ENCODE data around the gene HPRT1.

The HPRT1 gene

DNA sequence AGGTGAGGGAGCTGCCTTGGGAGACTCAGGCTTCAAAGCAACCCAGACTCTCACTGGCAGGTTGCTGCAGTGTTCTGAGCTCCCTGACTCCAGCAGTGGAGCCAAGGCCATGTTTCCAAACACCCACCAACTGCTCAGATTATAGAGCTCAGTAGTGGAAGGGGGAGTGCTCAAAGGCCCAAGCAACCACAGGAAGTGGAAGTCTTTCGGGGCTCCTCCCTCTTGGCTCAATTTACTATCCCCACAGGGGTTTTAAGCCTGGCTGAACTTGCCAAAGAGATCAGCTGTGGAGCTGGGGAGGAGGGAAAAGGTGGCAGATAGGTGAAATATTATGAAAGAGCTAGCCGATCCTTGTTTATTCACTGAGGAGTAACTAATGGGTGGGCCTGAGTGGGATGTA, 82.5 kb downstream of the HPRT1 start:
- H3K9me2 ChIP-seq (replicated peaks; ENCODE audit: control insufficient read depth, low read length) = no peaks in the 10 kb centered on the region
- H3F3A ChIP-seq (ENCODE audit: control insufficient read depth, insufficient read depth) = no peaks in the 10 kb centered on the region
- H4K20me1 ChIP-seq (ENCODE audit: control insufficient read depth, insufficient read depth, low read depth, low read length) = no peaks in the 10 kb centered on the region
- H3K4me1 ChIP-seq (ENCODE audit: control insufficient read depth, low read length) = peaks cover 6% of the 10 kb centered on the region
- TF ChIP-seq, protein P1, sequence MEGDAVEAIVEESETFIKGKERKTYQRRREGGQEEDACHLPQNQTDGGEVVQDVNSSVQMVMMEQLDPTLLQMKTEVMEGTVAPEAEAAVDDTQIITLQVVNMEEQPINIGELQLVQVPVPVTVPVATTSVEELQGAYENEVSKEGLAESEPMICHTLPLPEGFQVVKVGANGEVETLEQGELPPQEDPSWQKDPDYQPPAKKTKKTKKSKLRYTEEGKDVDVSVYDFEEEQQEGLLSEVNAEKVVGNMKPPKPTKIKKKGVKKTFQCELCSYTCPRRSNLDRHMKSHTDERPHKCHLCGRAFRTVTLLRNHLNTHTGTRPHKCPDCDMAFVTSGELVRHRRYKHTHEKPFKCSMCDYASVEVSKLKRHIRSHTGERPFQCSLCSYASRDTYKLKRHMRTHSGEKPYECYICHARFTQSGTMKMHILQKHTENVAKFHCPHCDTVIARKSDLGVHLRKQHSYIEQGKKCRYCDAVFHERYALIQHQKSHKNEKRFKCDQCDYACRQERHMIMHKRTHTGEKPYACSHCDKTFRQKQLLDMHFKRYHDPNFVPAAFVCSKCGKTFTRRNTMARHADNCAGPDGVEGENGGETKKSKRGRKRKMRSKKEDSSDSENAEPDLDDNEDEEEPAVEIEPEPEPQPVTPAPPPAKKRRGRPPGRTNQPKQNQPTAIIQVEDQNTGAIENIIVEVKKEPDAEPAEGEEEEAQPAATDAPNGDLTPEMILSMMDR (IDR thresholded peaks at IDR 0.05; ENCODE audit: low read depth, low read length, poor library complexity, severe bottlenecking) = no peak
- TF ChIP-seq EZH2phosphoT487 (IDR thresholded peaks at IDR 0.05; ENCODE audit: borderline replicate concordance, low read length) = no peak
- H3K79me2 ChIP-seq (ENCODE audit: control insufficient read depth, low read length) = no peaks in the 10 kb centered on the region
- no peak overlapping the region for H3K4me2 ChIP-seq (ENCODE audit: low read length)
- H3K36me3 ChIP-seq (ENCODE audit: control insufficient read depth, low read length) = no peaks in the 10 kb centered on the region
- no peak overlapping the region for H3K4me3 ChIP-seq (ENCODE audit: low read length)
- H3K27me3 ChIP-seq (ENCODE audit: control insufficient read depth, low read length) = peaks cover 5% of the 10 kb centered on the region
- H3K9me3 ChIP-seq (ENCODE audit: control insufficient read depth, insufficient read depth, low read length) = no peaks in the 10 kb centered on the region
- no peak overlapping the region for H3K27ac ChIP-seq (ENCODE audit: low read depth, low read length)

DNA sequence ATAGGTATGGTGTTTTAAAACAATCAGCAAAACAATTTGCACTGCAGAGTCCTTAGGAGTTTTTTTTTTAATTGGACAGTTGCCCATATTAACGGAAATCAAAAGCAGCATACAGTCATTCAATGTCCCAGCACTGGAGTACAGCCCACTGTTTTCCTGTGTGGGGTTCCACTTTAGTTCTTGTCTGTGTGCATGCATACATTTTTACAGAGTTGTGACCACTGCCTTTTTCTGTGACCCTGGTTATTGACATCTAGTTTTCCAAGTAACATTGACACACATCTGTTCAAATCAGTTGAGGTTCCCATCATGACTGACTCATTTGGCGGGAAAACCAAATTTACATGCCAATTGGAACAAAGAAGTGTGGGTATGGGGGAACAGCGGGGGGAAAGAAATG, 83.3 kb downstream of the HPRT1 start:
- peaks cover 13% of the 10 kb centered on the region for H3K27me3 ChIP-seq (ENCODE audit: control insufficient read depth, low read length)
- H3K27ac ChIP-seq (ENCODE audit: low read depth, low read length) = no peak overlapping the region
- H3F3A ChIP-seq (ENCODE audit: control insufficient read depth, insufficient read depth) = no peaks in the 10 kb centered on the region
- TF ChIP-seq, protein P1 (IDR thresholded peaks at IDR 0.05; ENCODE audit: low read depth, low read length, poor library complexity, severe bottlenecking) = no peak
- TF ChIP-seq EZH2phosphoT487 (IDR thresholded peaks at IDR 0.05; ENCODE audit: borderline replicate concordance, low read length) = no peak
- no peaks in the 10 kb centered on the region for H3K9me3 ChIP-seq (ENCODE audit: control insufficient read depth, insufficient read depth, low read length)
- H3K4me2 ChIP-seq (ENCODE audit: low read length) = no peak overlapping the region
- H3K79me2 ChIP-seq (ENCODE audit: control insufficient read depth, low read length) = no peaks in the 10 kb centered on the region
- H3K4me3 ChIP-seq (ENCODE audit: low read length) = no peak overlapping the region
- no peaks in the 10 kb centered on the region for H3K9me2 ChIP-seq (replicated peaks; ENCODE audit: control insufficient read depth, low read length)
- H3K4me1 ChIP-seq (ENCODE audit: control insufficient read depth, low read length) = peaks cover 8% of the 10 kb centered on the region
- H4K20me1 ChIP-seq (ENCODE audit: control insufficient read depth, insufficient read depth, low read depth, low read length) = no peaks in the 10 kb centered on the region
- no peaks in the 10 kb centered on the region for H3K36me3 ChIP-seq (ENCODE audit: control insufficient read depth, low read length)

DNA sequence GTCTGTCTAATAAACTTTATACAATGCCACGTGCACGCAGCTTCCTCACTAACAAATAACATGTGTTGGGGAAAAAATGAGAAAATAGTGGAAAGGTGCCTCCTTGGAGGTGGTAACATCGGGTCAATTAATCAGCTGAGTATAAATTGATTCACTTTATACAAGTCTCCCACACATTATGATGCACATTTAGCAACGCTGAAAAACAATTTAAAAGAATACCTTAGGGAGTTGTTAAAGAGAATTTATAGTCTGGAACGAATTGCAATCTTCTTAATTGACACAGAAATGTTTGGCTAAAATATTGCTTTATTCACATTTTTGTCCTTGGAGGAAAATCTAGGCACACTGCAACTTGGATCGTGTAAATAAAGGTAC, 84.2 kb downstream of the HPRT1 start:
- TF ChIP-seq, protein P1 (IDR thresholded peaks at IDR 0.05; ENCODE audit: low read depth, low read length, poor library complexity, severe bottlenecking) = no peak
- TF ChIP-seq EZH2phosphoT487 (IDR thresholded peaks at IDR 0.05; ENCODE audit: borderline replicate concordance, low read length) = no peak
- Histone ChIP-seq H3K27me3 (ENCODE audit: control insufficient read depth, low read length) (peaks cover 22% of the 10 kb centered on the region), H4K20me1 (ENCODE audit: control insufficient read depth, insufficient read depth, low read depth, low read length) (no peaks in the 10 kb centered on the region), H3F3A (ENCODE audit: control insufficient read depth, insufficient read depth) (no peaks in the 10 kb centered on the region), H3K79me2 (ENCODE audit: control insufficient read depth, low read length) (no peaks in the 10 kb centered on the region), H3K36me3 (ENCODE audit: control insufficient read depth, low read length) (no peaks in the 10 kb centered on the region), H3K9me2 (replicated peaks; ENCODE audit: control insufficient read depth, low read length) (no peaks in the 10 kb centered on the region), H3K27ac (ENCODE audit: low read depth, low read length) (no peak overlapping the region), H3K4me1 (ENCODE audit: control insufficient read depth, low read length) (peaks cover 15% of the 10 kb centered on the region), H3K9me3 (ENCODE audit: control insufficient read depth, insufficient read depth, low read length) (no peaks in the 10 kb centered on the region), H3K4me2 (ENCODE audit: low read length) (no peak overlapping the region), H3K4me3 (ENCODE audit: low read length) (no peak overlapping the region)
